A549 treated with ZK216348 at 1 μM for 4 hours (cell line): ENCODE results near the gene TEX26. TPM values are rescaled to one million over a fixed set of nuclear protein-coding genes. Genes with fewer than 3 reads are reported as not detected.

ENCODE experiments used
- total RNA-seq: library from RNA; stranded (reverse); fragments of 200-300 nt; extraction: Qiagen RNA extraction; gene quantifications from 5 replicates; pipeline ENCODE4 v1.2.3, GENCODE V29; 2022; ENCODE audit warnings: low read depth

Gene TEX26
- not detected in 5 replicates for total RNA-seq

GRCh38 chr13:30932481-30933353, at the start of gene TEX26:
Gene TEX26 (plus strand): TSS chr13:30932656. CDS start chr13:30932716, 60 bp downstream.

GRCh38 chr13:30905932-30906383, 26.5 kb upstream of the TEX26 start, which contains the start of gene MEDAG:
Gene MEDAG (plus strand): TSS chr13:30906271. CDS start chr13:30906516, 245 bp downstream.

Other genes with a start within 250 kb of the TEX26 start
- gene ALOX5AP, start 197.1 kb upstream of the TEX26 start, total RNA-seq: 4.7 to 9.0 TPM (median 7.1 TPM) in 5 replicates
- gene MEDAG, start 26.4 kb upstream of the TEX26 start, total RNA-seq: 0.13 to 0.47 TPM (median 0.21 TPM) in 4 of 5 replicates, not detected in the other
- 82.2 to 128 TPM (median 106 TPM) in 5 replicates for gene HSPH1, start 229.2 kb downstream of the TEX26 start, total RNA-seq